ENCODE results near the gene CACNG6. TPM values are rescaled to one million over a fixed set of nuclear protein-coding genes. Genes with fewer than 3 reads are reported as not detected.

CACNG6 gene
- total RNA-seq, 2 experiments from 2014 or later: 1.2 to 4.9 TPM

GRCh38 chr19:54011507-54012211 is 20.2 kb downstream of the CACNG6 start:
- BruUV-seq (replicated peaks): no TSS peak
- no peak overlapping the region for H2AFZ ChIP-seq (ENCODE audit: low read length)
- no peaks in the 10 kb centered on the region for H3K9me3 ChIP-seq (ENCODE audit: low read length)
- POLR2A ChIA-PET: no interaction called here
- no peaks in the 10 kb centered on the region for H3K4me1 ChIP-seq (ENCODE audit: insufficient read depth, low read length, poor library complexity, severe bottlenecking)
- no peak overlapping the region for H3K4me3 ChIP-seq (ENCODE audit: low read depth, low read length, poor library complexity, severe bottlenecking)
- no peaks in the 10 kb centered on the region for H4K20me1 ChIP-seq (ENCODE audit: insufficient read depth, low read length)
- intact Hi-C loops (cut with micrococcal nuclease; ENCODE audit: unreplicated experiment): no loop called here
- H3K9me2 ChIP-seq (ENCODE audit: insufficient read depth, low read length): no peaks in the 10 kb centered on the region
- CTCF ChIA-PET (ENCODE audit: unreplicated experiment): no interaction called here
- no peak for TF ChIP-seq EZH2phosphoT487 (IDR thresholded peaks at IDR 0.05; ENCODE audit: borderline replicate concordance, low read depth, low read length)
- TF ChIP-seq CTCF (conservative IDR thresholded peaks at IDR 0.05; ENCODE audit: low read length): no peak
- H3K27ac ChIP-seq (ENCODE audit: low read depth, low read length, poor library complexity, severe bottlenecking): no peak overlapping the region
- H3K79me2 ChIP-seq (ENCODE audit: insufficient read depth, low read depth, low read length): no peaks in the 10 kb centered on the region
- H3K4me2 ChIP-seq (ENCODE audit: low read length): no peak overlapping the region
- DNase-seq (ENCODE audit: low spot score): no peak
- H3K36me3 ChIP-seq (ENCODE audit: insufficient read depth, low read length): no peaks in the 10 kb centered on the region

- Histone ChIP-seq H3K4me1 (ENCODE audit: insufficient read depth, low read length, poor library complexity, severe bottlenecking) (no peaks in the 10 kb centered on the region), H3K27ac (ENCODE audit: low read depth, low read length, poor library complexity, severe bottlenecking) (no peak overlapping the region), H3K36me3 (ENCODE audit: insufficient read depth, low read length) (no peaks in the 10 kb centered on the region), H3K9me2 (ENCODE audit: insufficient read depth, low read length) (no peaks in the 10 kb centered on the region), H4K20me1 (ENCODE audit: insufficient read depth, low read length) (no peaks in the 10 kb centered on the region), H3K4me3 (ENCODE audit: low read depth, low read length, poor library complexity, severe bottlenecking) (no peak overlapping the region), H3K4me2 (ENCODE audit: low read length) (no peak overlapping the region), H2AFZ (ENCODE audit: low read length) (no peak overlapping the region), H3K79me2 (ENCODE audit: insufficient read depth, low read depth, low read length) (no peaks in the 10 kb centered on the region), H3K9me3 (ENCODE audit: low read length) (no peaks in the 10 kb centered on the region)
- ChIA-PET CTCF (ENCODE audit: unreplicated experiment) (no interaction called here), POLR2A (no interaction called here)
- intact Hi-C loops (cut with micrococcal nuclease; ENCODE audit: unreplicated experiment): no loop called here
- TF ChIP-seq CTCF (conservative IDR thresholded peaks at IDR 0.05; ENCODE audit: low read length) (no peak), EZH2phosphoT487 (IDR thresholded peaks at IDR 0.05; ENCODE audit: borderline replicate concordance, low read depth, low read length) (no peak)
- DNase-seq (ENCODE audit: low spot score): no peak
- BruUV-seq (replicated peaks): no TSS peak
These were observed 22.4 kb downstream of the CACNG6 start for GRCh38 chr19:54013866-54014265.

- no TSS peak for BruUV-seq (replicated peaks)
- CTCF ChIA-PET (ENCODE audit: unreplicated experiment): no interaction called here
- TF ChIP-seq CTCF (conservative IDR thresholded peaks at IDR 0.05; ENCODE audit: low read length): no peak
- TF ChIP-seq EZH2phosphoT487 (IDR thresholded peaks at IDR 0.05; ENCODE audit: borderline replicate concordance, low read depth, low read length): no peak
- POLR2A ChIA-PET: interaction anchor here (0.5 to 0.6 kb wide), 2 partner anchors 14 to 97 kb away, joined by 3 read pairs; no protein-coding TSS in a partner anchor
- Histone ChIP-seq H3K9me2 (ENCODE audit: insufficient read depth, low read length) (no peaks in the 10 kb centered on the region), H4K20me1 (ENCODE audit: insufficient read depth, low read length) (no peaks in the 10 kb centered on the region), H3K4me1 (ENCODE audit: insufficient read depth, low read length, poor library complexity, severe bottlenecking) (no peaks in the 10 kb centered on the region), H3K79me2 (ENCODE audit: insufficient read depth, low read depth, low read length) (no peaks in the 10 kb centered on the region), H3K4me3 (ENCODE audit: low read depth, low read length, poor library complexity, severe bottlenecking) (no peak overlapping the region), H2AFZ (ENCODE audit: low read length) (no peak overlapping the region), H3K27ac (ENCODE audit: low read depth, low read length, poor library complexity, severe bottlenecking) (no peak overlapping the region), H3K9me3 (ENCODE audit: low read length) (no peaks in the 10 kb centered on the region), H3K4me2 (ENCODE audit: low read length) (no peak overlapping the region), H3K36me3 (ENCODE audit: insufficient read depth, low read length) (no peaks in the 10 kb centered on the region)
- intact Hi-C loops (cut with micrococcal nuclease; ENCODE audit: unreplicated experiment): no loop called here
- no peak for DNase-seq (ENCODE audit: low spot score)
These were observed 23.6 kb downstream of the CACNG6 start for GRCh38 chr19:54014920-54015560.
